PC-9 (cell line): Measurements from ENCODE around the gene NFIA.

Experiments
- EZH2 ChIP-seq: fragments of 200-600 bp; sonication (generic); IDR thresholded peaks from 2 replicates; pipeline ENCODE4 v1.8.0; 2017; ENCODE audit warnings: antibody characterized with exemption, low read depth
- TF ChIP-seq, protein P1 (sequence below): fragments of 200-600 bp; sonication (generic); conservative IDR thresholded peaks from 2 replicates; pipeline ENCODE4 v1.6.1; 2017; ENCODE audit warnings: mixed run types, antibody characterized with exemption, mild to moderate bottlenecking, moderate library complexity

DNA sequence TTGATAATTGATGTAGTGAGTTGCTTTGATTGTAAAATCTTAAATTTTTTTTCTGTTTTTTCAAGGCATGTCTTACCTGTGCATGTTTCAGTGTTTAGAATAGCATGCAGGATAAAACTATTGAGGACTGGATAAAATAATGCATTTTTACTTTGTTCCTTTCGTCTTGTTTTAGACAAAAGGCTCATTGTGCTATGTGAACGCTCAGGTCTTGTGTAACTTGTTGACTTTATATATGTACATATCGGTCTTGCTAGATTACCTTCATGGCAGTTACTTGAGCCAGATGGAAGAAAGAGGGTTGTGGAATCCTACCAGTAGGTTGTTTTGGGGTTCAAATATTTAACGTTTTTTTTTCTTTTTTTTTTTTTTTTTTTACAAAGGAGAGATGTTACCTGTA lies 7.0 kb downstream of the NFIA start:
- TF ChIP-seq, protein P1, sequence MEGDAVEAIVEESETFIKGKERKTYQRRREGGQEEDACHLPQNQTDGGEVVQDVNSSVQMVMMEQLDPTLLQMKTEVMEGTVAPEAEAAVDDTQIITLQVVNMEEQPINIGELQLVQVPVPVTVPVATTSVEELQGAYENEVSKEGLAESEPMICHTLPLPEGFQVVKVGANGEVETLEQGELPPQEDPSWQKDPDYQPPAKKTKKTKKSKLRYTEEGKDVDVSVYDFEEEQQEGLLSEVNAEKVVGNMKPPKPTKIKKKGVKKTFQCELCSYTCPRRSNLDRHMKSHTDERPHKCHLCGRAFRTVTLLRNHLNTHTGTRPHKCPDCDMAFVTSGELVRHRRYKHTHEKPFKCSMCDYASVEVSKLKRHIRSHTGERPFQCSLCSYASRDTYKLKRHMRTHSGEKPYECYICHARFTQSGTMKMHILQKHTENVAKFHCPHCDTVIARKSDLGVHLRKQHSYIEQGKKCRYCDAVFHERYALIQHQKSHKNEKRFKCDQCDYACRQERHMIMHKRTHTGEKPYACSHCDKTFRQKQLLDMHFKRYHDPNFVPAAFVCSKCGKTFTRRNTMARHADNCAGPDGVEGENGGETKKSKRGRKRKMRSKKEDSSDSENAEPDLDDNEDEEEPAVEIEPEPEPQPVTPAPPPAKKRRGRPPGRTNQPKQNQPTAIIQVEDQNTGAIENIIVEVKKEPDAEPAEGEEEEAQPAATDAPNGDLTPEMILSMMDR = no peak
- TF ChIP-seq EZH2 = no peak
